Brain microvascular endothelial cell (primary cell): ENCODE results near the gene BCL6B.

ENCODE experiments used
- DNase-seq: peaks from one replicate; pipeline ENCODE4 v3.0.0-alpha.2; 2020
- H3K27ac ChIP-seq: fragments of 250-450 bp; sonication (Bioruptor Pico); 2 replicates; pipeline ENCODE4 v1.5.1; 2020; ENCODE audit warnings: mild to moderate bottlenecking, moderate library complexity
- H3K27me3 ChIP-seq: fragments of 250-450 bp; sonication (Bioruptor Pico); replicated peaks from 2 replicates; pipeline ENCODE4 v1.5.1; 2020; ENCODE audit warnings: mild to moderate bottlenecking
- H3K36me3 ChIP-seq: fragments of 250-450 bp; sonication (Bioruptor Pico); replicated peaks from 2 replicates; pipeline ENCODE4 v1.5.1; 2020; ENCODE audit warnings: mild to moderate bottlenecking
- H3K4me3 ChIP-seq: 2 replicates; pipeline ENCODE4 v1.5.1; 2011; ENCODE audit warnings: low read depth, mild to moderate bottlenecking, control low read depth, low read length, moderate library complexity
- CTCF ChIP-seq: IDR thresholded peaks from 2 replicates; pipeline ENCODE4 v1.5.1; 2011; ENCODE audit warnings: low read depth, mild to moderate bottlenecking, moderate library complexity, low read length, control low read depth, inconsistent platforms; ENCODE audit errors: missing control alignments
- in situ Hi-C: cut with HindIII; loops from 2 replicates; pipeline ENCODE4 v1.10.0; 2017; ENCODE audit warnings: low sequenced_read_pairs, low pct_ligation_motif_present

The BCL6B gene

DNA sequence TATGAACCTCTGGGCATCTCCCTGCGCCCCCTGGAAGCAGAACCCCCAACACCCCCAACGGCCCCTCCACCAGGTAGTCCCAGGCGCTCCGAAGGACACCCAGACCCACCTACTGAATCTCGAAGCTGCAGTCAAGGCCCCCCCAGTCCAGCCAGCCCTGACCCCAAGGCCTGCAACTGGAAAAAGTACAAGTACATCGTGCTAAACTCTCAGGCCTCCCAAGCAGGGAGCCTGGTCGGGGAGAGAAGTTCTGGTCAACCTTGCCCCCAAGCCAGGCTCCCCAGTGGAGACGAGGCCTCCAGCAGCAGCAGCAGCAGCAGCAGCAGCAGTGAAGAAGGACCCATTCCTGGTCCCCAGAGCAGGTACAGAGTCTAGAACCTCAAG, 1.5 kb downstream of the BCL6B start:
- no peak overlapping the region for H3K4me3 ChIP-seq
- no peak for TF ChIP-seq CTCF
- no peaks in the 10 kb centered on the region for H3K27me3 ChIP-seq
- H3K27ac ChIP-seq, result no peak overlapping the region
- DNase-seq, result no peak
- in situ Hi-C loops, result no loop called here
- H3K36me3 ChIP-seq, result no peaks in the 10 kb centered on the region

DNA sequence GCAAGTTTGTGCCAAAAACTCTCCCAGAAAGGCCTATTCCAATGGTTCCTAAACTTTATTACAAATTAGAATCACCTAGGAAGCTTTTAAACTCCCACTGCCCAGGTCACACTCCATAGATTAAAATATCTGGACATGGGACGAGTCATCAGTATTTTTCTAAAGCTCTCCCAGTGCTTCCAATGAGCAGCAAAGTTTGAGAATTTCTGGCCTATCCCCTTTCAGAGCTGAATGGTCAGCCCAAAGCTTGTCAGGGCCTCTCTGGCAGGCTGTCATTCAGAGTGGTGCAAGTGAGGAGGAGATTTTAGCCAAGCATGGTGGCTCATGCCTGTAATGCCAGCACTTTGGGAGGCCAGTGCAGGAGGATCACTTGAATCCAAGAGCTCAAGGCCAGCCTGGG, 2.4 kb downstream of the BCL6B start:
- Histone ChIP-seq H3K27me3 (no peaks in the 10 kb centered on the region), H3K36me3 (no peaks in the 10 kb centered on the region), H3K27ac (no peak overlapping the region), H3K4me3 (no peak overlapping the region)
- in situ Hi-C loops, result no loop called here
- no peak for DNase-seq
- TF ChIP-seq CTCF, result no peak

GRCh38 chr17:7026471-7027115, 3.7 kb downstream of the BCL6B start:
- in situ Hi-C loops, result no loop called here
- no peak overlapping the region for H3K27ac ChIP-seq

DNA sequence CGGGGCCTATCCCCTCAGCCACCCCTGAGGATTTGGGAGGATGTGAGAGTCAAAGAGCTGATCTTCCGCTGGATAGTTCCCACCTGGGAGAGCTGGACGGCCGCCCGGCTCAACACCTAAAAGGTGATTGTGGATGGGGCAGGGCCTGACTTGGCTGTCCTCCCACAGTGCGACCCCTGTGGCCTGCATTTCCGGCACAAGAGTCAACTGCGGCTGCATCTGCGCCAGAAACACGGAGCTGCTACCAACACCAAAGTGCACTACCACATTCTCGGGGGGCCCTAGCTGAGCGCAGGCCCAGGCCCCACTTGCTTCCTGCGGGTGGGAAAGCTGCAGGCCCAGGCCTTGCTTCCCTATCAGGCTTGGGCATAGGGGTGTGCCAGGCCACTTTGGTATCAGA, 4.5 kb downstream of the BCL6B start:
- Histone ChIP-seq H3K27me3 (no peaks in the 10 kb centered on the region), H3K36me3 (no peaks in the 10 kb centered on the region), H3K27ac (no peak overlapping the region), H3K4me3 (no peak overlapping the region)
- in situ Hi-C loops, result no loop called here
- TF ChIP-seq CTCF, result no peak
- DNase-seq, result no peak

More at GRCh38 chr17:7026471-7027115, 3.7 kb downstream of the BCL6B start:
- Histone ChIP-seq H3K36me3 (no peaks in the 10 kb centered on the region), H3K27me3 (no peaks in the 10 kb centered on the region), H3K4me3 (no peak overlapping the region)
- no peak for TF ChIP-seq CTCF
- DNase-seq, result no peak

DNA sequence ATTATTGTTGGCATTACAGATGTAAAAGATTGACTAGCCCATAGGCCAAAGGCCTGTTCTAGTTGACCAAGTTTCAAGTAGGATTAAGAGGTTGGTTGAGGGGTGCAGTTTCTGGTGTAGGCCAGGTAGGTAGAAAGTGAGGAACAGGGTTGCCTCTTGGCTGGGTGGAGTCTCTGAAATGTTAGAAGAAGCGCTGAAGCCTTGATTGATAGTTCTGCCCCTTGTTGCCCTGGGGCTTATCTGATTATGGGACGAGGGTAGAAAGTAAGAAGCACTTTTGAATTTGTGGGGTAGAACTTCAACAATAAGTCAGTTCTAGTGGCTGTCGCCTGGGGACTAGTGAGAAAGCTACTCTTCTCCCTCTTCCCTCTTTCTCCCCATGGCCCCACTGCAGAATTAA, 6.2 kb downstream of the BCL6B start:
- in situ Hi-C loops, result no loop called here
- Histone ChIP-seq H3K4me3 (no peak overlapping the region), H3K27ac (no peak overlapping the region), H3K36me3 (no peaks in the 10 kb centered on the region), H3K27me3 (no peaks in the 10 kb centered on the region)
- no peak for DNase-seq
- TF ChIP-seq CTCF, result no peak

- no peak overlapping the region for H3K27ac ChIP-seq
- no peak for TF ChIP-seq CTCF
- no peaks in the 10 kb centered on the region for H3K27me3 ChIP-seq
- in situ Hi-C loops, result no loop called here
- H3K36me3 ChIP-seq, result no peaks in the 10 kb centered on the region
- no peak overlapping the region for H3K4me3 ChIP-seq
- no peak for DNase-seq
Observed at GRCh38 chr17:7029659-7030058, 6.8 kb downstream of the BCL6B start.
